T-helper 2 cell treated with Interferon-gamma antibody and Interleukin-4, amounts not matched to agents 5 μg/mL and 100 μg/mL, for 36 hours (primary cell): ENCODE data around the gene PDIA2.

Experiments
- DNase-seq: peaks from one replicate; pipeline ENCODE4 v3.0.0; 2021; ENCODE audit warnings: low spot score
- H3K27ac Mint-ChIP-seq: one replicate; pipeline ENCODE4 v1.8.0; 2021; ENCODE audit warnings: mild to moderate bottlenecking, mixed read lengths
- H3K27me3 Mint-ChIP-seq: one replicate; pipeline ENCODE4 v1.8.0; 2021; ENCODE audit warnings: low read depth, mixed read lengths
- H3K36me3 Mint-ChIP-seq: one replicate; pipeline ENCODE4 v1.8.0; 2021; ENCODE audit warnings: low read depth, mixed read lengths
- H3K4me1 Mint-ChIP-seq: one replicate; pipeline ENCODE4 v1.8.0; 2021; ENCODE audit warnings: low read depth, mixed read lengths
- H3K4me3 Mint-ChIP-seq: one replicate; pipeline ENCODE4 v1.8.0; 2022; ENCODE audit warnings: mild to moderate bottlenecking, moderate library complexity, mixed read lengths
- H3K9me3 Mint-ChIP-seq: one replicate; pipeline ENCODE4 v1.8.0; 2021; ENCODE audit warnings: mixed read lengths

PDIA2 gene, protein sequence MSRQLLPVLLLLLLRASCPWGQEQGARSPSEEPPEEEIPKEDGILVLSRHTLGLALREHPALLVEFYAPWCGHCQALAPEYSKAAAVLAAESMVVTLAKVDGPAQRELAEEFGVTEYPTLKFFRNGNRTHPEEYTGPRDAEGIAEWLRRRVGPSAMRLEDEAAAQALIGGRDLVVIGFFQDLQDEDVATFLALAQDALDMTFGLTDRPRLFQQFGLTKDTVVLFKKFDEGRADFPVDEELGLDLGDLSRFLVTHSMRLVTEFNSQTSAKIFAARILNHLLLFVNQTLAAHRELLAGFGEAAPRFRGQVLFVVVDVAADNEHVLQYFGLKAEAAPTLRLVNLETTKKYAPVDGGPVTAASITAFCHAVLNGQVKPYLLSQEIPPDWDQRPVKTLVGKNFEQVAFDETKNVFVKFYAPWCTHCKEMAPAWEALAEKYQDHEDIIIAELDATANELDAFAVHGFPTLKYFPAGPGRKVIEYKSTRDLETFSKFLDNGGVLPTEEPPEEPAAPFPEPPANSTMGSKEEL

DNA sequence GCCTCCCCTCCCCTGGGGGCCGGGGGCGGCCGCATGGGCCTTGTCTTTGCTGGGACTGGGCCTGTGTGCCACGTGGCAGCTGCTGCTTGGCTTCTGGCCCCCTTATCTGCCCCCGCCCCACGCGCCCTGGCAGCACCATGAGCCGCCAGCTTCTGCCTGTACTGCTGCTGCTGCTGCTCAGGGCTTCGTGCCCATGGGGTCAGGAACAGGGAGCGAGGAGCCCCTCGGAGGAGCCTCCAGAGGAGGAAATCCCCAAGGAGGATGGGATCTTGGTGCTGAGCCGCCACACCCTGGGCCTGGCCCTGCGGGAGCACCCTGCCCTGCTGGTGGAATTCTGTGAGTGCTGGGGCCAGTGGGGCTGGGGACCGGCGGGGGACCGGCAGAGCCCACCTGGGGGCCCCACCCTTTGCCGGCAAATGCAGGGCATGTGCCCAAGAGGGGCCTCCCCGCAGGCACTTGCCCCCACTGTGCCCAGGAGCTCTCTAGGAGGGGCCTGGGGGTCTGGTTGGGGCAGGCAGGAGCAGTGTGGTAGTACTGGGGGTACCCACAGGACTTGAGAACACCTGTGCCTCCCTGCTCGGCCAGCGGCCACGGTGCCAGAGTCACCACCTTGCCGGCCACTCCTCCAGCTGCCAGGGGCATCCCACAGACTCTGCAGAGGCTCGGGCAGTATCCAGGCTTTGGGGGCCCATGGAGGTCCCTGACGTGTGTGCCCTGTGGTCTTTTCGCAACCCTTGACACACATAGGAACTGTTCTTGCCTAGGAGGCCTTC lies at the start of gene PDIA2:
PDIA2 (plus strand) TSS at position 132 of the 773 bp plus-strand sequence; CDS start at position 138, 6 bp downstream.
- no peak for DNase-seq
- no peak within 1 kb of the TSS for H3K27ac Mint-ChIP-seq
- H3K9me3 Mint-ChIP-seq: no peaks in the 10 kb centered on the region
- H3K36me3 Mint-ChIP-seq: peaks cover 6% of the 10 kb centered on the region
- peaks cover 7% of the 10 kb centered on the region for H3K27me3 Mint-ChIP-seq
- H3K4me3 Mint-ChIP-seq: no peak within 1 kb of the TSS
- peaks cover 6% of the 10 kb centered on the region for H3K4me1 Mint-ChIP-seq

DNA sequence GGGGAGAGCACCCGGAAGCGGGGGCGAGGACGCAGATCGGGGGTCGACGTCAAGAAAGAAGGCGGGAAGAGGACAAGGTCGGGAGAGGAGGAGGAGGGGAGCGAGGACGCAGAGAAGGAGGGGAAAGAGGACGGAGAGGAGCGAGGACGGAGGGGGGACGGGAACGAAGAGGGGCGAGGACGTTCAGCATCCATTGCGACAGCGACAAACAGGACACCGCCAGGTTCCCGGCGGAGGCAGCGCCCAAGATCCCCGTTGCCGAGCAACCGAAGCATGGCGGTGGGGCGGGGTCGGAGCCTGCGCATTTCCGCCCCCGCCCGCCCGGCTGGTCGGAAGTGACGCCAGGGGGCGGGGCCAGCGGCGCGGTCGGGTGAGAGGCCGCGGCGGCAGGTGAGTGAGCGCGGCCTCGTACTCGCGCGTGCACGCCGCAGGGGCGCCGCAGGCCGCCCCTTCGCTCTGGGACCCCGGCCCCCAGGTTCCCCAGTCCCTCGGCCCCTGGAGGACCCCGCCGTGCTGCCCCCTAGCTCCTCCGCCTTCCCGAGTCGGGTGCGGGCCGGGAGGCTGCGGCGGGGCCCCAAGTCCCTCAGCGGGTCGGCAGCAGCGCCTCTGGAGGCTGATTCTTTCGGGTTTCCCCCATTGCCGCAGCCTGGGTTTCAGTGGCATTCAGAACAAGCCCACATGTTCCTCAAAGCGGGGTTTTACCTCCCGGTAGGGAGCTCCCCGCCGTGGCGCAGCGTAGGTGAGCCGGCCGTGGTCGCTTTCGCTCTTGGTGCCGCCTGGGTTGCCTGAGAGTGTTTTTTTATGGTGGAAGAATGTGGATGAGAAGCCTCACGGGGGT lies 48.3 kb upstream of the PDIA2 start, which contains the start of gene FAM234A:
FAM234A (plus strand) TSS at position 354 of the 838 bp plus-strand sequence. CDS start 19,593 bp downstream, outside the sequence.
- Mint-ChIP-seq H3K4me1 (peaks cover 13% of the 10 kb centered on the region), H3K4me3 (peak within 1 kb of the TSS; percentile 98), H3K36me3 (peaks cover 2% of the 10 kb centered on the region), H3K9me3 (no peaks in the 10 kb centered on the region), H3K27ac (peak within 1 kb of the TSS; percentile 99), H3K27me3 (no peaks in the 10 kb centered on the region)
- DNase-seq: peak; percentile 95

DNA sequence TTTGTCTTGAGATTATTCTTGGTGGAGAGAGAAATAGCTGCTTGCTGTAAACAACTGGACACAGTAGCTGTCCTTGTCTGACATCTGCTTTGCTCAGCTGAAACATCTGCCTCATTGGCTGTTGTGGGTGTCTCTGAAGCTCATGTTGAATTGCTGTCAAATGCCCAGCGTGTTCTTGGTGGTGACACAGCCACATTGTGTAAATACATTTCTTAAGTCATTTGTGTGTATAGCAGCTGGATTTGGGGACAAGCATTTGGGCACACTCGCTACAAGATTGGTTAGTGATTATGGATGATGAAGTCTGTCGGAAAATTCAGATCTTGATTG lies 43.1 kb upstream of the PDIA2 start:
- no peaks in the 10 kb centered on the region for H3K9me3 Mint-ChIP-seq
- no peaks in the 10 kb centered on the region for H3K27me3 Mint-ChIP-seq
- H3K4me3 Mint-ChIP-seq: no peak overlapping the region
- peaks cover 16% of the 10 kb centered on the region for H3K4me1 Mint-ChIP-seq
- no peak overlapping the region for H3K27ac Mint-ChIP-seq
- H3K36me3 Mint-ChIP-seq: peaks cover 2% of the 10 kb centered on the region
- no peak for DNase-seq

DNA sequence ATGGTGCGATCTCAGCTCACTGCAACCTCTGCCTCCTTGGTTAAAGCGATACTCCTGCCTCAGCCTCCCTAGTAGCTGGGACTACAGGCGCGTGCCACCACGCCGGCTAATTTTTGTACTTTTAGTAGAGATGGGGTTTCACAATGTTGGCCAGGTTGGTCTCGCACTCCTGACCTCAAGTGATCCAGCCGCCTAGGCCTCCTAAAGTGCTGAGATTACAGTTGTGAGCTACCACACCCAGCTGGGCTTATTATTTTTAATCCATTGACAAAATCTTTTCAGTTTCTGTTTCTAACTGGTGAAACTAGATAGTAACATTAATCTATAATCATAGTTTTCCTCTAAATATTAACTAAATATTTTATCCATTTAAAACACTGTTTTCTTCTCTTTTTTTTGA lies 42.4 kb upstream of the PDIA2 start:
- no peak overlapping the region for H3K27ac Mint-ChIP-seq

DNA sequence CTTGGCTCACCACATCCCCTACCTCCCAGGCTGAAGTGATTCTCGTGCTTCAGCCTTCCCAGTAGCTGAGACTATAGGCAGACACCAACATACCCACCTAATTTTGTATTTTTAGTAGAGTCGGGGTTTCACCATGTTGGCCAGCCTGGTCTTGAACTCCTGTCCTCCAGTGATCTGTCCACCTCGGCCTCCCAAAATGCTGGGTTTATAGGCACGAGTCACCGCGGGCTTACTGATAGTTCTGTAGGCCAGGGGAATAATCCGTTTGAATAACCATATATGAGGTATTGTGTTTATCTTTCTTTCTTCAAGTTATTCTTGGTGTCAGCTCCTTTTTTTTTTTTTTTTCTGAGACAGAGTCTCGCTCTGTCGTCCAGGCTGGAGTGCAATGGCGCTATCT lies 40.7 kb upstream of the PDIA2 start:
- no peak for DNase-seq
- H3K4me1 Mint-ChIP-seq: peaks cover 7% of the 10 kb centered on the region
- no peaks in the 10 kb centered on the region for H3K36me3 Mint-ChIP-seq
- H3K4me3 Mint-ChIP-seq: no peak overlapping the region
- H3K27me3 Mint-ChIP-seq: no peaks in the 10 kb centered on the region
- no peaks in the 10 kb centered on the region for H3K9me3 Mint-ChIP-seq
- H3K27ac Mint-ChIP-seq: no peak overlapping the region

More for the DNA sequence above, 42.4 kb upstream of the PDIA2 start:
- no peak for DNase-seq
- Mint-ChIP-seq H3K9me3 (no peaks in the 10 kb centered on the region), H3K27me3 (no peaks in the 10 kb centered on the region), H3K36me3 (peaks cover 2% of the 10 kb centered on the region), H3K4me1 (peaks cover 10% of the 10 kb centered on the region), H3K4me3 (no peak overlapping the region)

DNA sequence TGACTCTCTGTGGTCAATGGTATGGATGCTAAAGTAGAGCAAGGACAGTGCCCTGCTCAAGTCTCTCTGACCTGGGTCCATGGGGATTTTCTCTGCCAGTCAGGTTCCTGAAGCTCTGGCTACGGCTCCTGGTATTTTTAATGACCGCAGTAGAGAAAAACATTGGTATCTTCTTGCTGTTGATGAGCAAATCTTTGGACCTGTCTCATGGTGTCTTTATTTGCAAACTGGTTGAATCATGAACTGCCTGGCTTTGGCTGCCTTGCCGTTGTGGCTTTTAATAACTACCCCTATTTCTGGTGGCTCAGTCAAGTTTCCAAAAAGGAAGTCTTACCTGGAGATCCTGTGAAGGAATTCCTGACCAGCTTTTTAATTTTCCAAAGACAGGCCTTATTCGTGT lies 39.6 kb upstream of the PDIA2 start:
- Mint-ChIP-seq H3K36me3 (no peaks in the 10 kb centered on the region), H3K4me3 (no peak overlapping the region), H3K9me3 (no peaks in the 10 kb centered on the region), H3K27ac (no peak overlapping the region), H3K4me1 (peaks cover 7% of the 10 kb centered on the region), H3K27me3 (no peaks in the 10 kb centered on the region)
- DNase-seq: no peak

DNA sequence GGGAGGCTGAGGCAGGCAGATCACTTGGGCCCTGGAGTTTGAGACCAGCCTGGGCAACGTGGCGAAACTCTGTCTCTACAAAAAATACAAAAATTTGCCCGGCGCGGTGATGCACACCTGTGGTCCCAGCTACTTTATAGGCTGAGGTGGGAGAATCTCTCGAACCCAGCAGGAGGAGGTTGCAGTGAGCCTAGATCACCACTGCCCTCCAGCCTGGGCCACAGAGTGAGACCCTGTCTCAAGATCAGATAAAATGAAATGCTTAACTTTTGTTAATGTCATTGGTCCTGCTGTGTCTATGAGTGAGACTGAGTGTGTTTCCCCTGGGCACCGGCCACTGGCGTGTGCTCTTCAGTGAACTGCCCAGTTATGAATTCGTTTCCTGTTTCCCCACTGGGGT lies 37.9 kb upstream of the PDIA2 start:
- no peak for DNase-seq
- Mint-ChIP-seq H3K9me3 (no peaks in the 10 kb centered on the region), H3K27ac (no peak overlapping the region), H3K36me3 (no peaks in the 10 kb centered on the region), H3K4me3 (no peak overlapping the region), H3K4me1 (peaks cover 2% of the 10 kb centered on the region), H3K27me3 (no peaks in the 10 kb centered on the region)

DNA sequence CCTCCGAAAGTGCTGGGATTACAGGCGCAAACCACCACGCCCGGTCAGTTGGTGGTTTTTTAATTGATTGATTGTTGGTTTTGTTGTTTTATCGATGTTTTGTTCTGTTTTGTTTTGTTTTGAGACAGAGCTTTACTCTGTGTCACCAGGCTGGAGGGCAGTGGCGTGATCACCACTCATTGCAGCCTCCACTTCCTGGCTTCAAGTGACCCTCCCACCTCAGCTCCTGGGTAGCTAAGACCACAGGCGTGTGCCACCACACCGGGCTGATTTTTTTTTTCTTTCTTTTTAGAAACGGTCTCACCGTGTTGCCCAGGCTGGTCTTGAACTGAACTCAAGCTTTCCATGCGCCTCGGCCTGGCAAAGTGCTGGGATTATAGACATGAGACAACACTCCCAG lies 35.9 kb upstream of the PDIA2 start:
- Mint-ChIP-seq H3K9me3 (no peaks in the 10 kb centered on the region), H3K36me3 (peaks cover 1% of the 10 kb centered on the region), H3K27me3 (no peaks in the 10 kb centered on the region), H3K4me1 (no peaks in the 10 kb centered on the region), H3K27ac (no peak overlapping the region), H3K4me3 (no peak overlapping the region)
- no peak for DNase-seq

DNA sequence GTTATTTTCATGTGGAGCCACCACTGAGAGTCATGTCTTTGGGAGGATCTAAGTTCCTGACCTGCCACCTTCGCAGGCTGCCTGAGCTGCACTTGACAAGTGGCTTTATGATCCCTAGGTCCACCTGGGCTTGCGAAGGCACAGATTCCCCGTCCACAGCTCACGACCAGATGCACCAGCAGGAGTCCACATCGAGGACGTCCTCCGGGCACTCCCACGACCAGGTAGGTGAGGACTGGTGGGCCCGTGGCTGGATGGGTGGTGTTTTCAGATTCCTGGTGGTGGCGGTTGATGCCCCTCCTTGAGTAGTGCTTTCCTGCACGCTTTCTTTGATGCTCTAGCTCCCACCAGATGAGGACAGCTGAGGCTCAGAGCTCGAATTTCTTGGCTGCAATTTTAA lies 33.5 kb upstream of the PDIA2 start:
- Mint-ChIP-seq H3K36me3 (peaks cover 4% of the 10 kb centered on the region), H3K4me1 (peaks cover 16% of the 10 kb centered on the region), H3K4me3 (no peak overlapping the region), H3K27me3 (no peaks in the 10 kb centered on the region), H3K9me3 (no peaks in the 10 kb centered on the region), H3K27ac (no peak overlapping the region)
- DNase-seq: no peak

DNA sequence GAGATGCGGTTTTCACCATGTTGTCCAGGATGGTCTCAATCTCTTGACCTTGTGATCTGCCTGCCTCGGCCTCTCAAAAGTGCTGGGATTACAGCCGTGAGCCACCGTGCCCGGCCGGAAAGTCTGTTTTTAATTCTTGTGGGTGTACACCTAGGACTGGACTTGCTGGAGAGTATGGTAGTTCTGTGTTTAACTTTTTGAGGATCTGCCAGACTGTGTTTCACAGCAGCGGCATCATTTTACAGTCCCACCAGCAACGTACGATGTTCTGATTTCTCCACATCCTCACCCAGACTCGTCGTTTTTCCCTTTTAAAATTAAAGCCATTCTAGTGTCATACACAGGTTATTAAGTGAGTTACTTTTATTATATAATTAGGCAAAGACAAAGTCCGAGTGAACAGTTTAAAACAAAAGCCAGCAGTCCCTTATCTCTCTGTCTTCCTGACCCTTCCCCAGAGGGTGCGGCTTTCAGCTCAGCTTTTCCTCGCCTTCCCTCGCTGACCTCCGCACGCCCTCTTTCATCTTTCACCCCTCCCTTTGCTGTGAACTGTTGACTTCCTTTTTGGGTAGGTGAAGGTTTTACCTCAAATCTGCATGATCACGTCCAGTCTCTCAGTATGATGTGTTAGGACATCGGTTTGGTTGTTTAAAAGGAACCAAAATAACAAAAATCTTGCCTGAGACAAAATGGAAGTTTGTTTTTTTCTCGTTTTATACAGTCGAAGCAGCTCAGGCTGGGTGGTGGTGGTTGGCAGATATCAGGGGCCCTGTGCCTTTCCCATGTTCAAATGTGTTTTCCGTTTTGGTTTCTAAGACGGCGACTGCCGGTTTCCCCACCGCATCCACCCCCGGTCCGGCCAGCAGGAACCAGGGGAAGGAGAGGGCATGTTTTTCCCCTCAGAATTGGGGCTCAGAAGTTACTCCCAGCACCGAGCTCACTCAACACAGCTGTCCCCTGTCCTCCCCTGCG lies 30.3 kb upstream of the PDIA2 start:
- Mint-ChIP-seq H3K36me3 (peaks cover 13% of the 10 kb centered on the region), H3K4me3 (peak overlapping the region; percentile 85), H3K4me1 (peaks cover 22% of the 10 kb centered on the region), H3K27ac (peak overlapping the region; percentile 93), H3K9me3 (no peaks in the 10 kb centered on the region), H3K27me3 (no peaks in the 10 kb centered on the region)
- DNase-seq: peak; percentile 55

DNA sequence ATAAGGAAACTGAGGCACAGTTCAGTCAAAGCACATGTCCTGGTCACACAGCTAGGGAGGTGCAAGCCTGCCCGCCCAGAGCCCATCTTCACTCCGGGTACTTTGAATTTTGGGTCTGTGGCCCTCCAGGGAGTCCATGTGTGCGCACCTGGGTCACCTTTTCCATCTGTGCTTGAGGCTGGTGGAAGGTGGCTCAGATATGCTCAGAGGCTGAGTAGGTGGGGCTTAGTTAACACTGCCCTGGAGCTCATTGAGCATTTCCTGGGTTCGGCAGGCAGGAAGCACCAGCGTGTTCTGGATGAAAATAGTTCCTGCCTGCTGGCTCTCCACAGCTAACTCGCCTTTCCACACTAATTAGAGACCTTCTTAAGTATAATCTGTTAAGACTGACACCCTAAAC lies 29.1 kb upstream of the PDIA2 start:
- no peaks in the 10 kb centered on the region for H3K27me3 Mint-ChIP-seq
- DNase-seq: no peak
- H3K36me3 Mint-ChIP-seq: peaks cover 15% of the 10 kb centered on the region
- peaks cover 22% of the 10 kb centered on the region for H3K4me1 Mint-ChIP-seq
- no peaks in the 10 kb centered on the region for H3K9me3 Mint-ChIP-seq
- H3K27ac Mint-ChIP-seq: peak overlapping the region; percentile 75
- H3K4me3 Mint-ChIP-seq: peak overlapping the region; percentile 46

DNA sequence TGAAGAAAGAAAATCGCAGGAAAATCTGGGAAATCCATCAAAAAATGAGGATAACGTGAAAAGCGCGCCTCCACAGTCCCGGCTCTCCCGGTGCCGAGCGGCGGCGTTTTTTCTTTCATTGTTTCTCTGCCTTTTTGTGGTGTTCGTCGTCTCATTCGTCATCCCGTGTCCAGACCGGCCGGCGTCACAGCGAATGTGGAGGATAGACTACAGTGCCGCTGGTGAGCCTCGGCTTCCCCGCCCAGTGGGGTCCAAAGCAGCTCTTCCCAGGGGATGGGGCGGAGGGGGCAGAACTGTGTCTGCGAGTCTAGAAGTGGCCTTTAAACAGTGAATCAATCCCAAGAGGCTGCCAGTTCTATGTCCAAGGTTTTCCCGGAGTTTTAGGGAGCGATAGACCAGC lies 28.5 kb upstream of the PDIA2 start:
- H3K27ac Mint-ChIP-seq: no peak overlapping the region
- no peak for DNase-seq
- H3K9me3 Mint-ChIP-seq: no peaks in the 10 kb centered on the region
- peaks cover 15% of the 10 kb centered on the region for H3K36me3 Mint-ChIP-seq
- H3K27me3 Mint-ChIP-seq: no peaks in the 10 kb centered on the region
- peak overlapping the region; percentile 46 for H3K4me3 Mint-ChIP-seq
- peaks cover 22% of the 10 kb centered on the region for H3K4me1 Mint-ChIP-seq

DNA sequence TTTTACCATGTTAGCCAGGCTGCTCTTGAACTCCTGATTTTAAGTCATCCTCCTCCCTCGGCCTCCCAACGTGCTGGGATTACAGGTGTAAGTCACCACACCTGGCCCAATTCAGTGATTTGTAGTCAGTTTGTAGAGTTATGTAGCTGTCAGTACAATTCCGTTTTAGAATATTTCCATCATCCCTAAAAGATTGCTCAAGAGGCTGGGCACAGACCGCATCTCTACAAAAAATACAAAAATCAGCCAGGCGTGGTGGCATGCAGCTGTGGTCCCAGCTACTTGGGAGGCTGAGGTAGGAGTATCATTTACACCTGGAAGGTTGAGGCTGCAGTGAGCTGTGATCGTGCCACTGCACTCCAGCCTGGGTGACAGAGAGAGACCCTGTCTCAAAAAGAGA lies 27.8 kb upstream of the PDIA2 start:
- Mint-ChIP-seq H3K4me3 (peak overlapping the region; percentile 36), H3K27ac (peak overlapping the region; percentile 8), H3K36me3 (peaks cover 15% of the 10 kb centered on the region), H3K9me3 (no peaks in the 10 kb centered on the region), H3K4me1 (peaks cover 22% of the 10 kb centered on the region), H3K27me3 (no peaks in the 10 kb centered on the region)
- no peak for DNase-seq
